Pancreas (tissue), 10 donors: ENCODE results near the gene MBOAT2. TPM values are rescaled to one million over a fixed set of nuclear protein-coding genes. Genes with fewer than 3 reads are reported as not detected.
"Not testable (repeated sequence)": the region's sequence is repeated elsewhere in the genome, so short reads cannot be mapped to it uniquely, and the experiment has no call there.

Source experiments
- ATAC-seq, 4 donors: fragments of 200-7000 bp; cut with Tn5 transposase; one replicate each; pipeline versions ENCODE4 v1.8.0 to v1.9.1; 2020; ENCODE audit warnings: mild to moderate bottlenecking in 4 of 4, moderate library complexity in 4 of 4
- DNase-seq, 6 donors: peaks; one replicate each; pipeline ENCODE4 v3.0.0-alpha.2; 2020
- FAIRE-seq: peaks from 2 replicates; lab custom pipeline; 2012; peaks lifted over from hg19 to GRCh38; lab: Jason Lieb, UNC
- H3K27ac ChIP-seq, 4 donors: fragments of 200-600 bp; sonication (generic); 1 replicate in 3 of 4; 2 replicates in 1 of 4; pipeline versions ENCODE4 v1.5.0 to v1.8.0; 2020
- H3K27me3 ChIP-seq, 4 donors: fragments of 200-600 bp; one replicate each; pipeline ENCODE4 v1.8.0; 2021
- H3K36me3 ChIP-seq, 3 donors: fragments of 200-600 bp; sonication (generic) in 1 of 3; one replicate each; pipeline versions ENCODE4 v1.5.0 to v1.8.0; 2020 to 2021
- H3K4me1 ChIP-seq, 3 donors: fragments of 200-600 bp; one replicate each; pipeline ENCODE4 v1.8.0; 2021
- H3K4me3 ChIP-seq, 4 donors: fragments of 200-600 bp; sonication (generic) in 2 of 4; one replicate each; pipeline versions ENCODE4 v1.5.0 to v1.8.0; 2020 to 2021
- H3K9me3 ChIP-seq, 4 donors: fragments of 200-600 bp; one replicate each; pipeline ENCODE4 v1.8.0; 2021
- WGBS, 2 donors: extraction: QIAGEN DNeasy Blood & Tissue Kit; methylation state at CpG; one replicate each; pipeline ENCODE4 v1.1.7; 2013; 5-methylcytosine and 5-hydroxymethylcytosine counted together
- intact Hi-C, 3 donors: fragments of 100-400 bp; cut with DNase I; formaldehyde crosslinking; loops; one replicate each; pipeline versions ENCODE4 v1.11.1 to v1.14.2; 2022
- polyA plus RNA-seq, 2 donors: library from polyadenylated mRNA; stranded (reverse); fragments of 200-250 nt; gene quantifications; one replicate each; pipeline ENCODE4 v1.2.3, GENCODE V29; 2013
- total RNA-seq, 6 donors: library from RNA; stranded (reverse); fragmentation: NEBNext Ultra II Directional in 4 of 6; extraction: Animal tissue kit (Norgen Biotek cat#: 25700) in 4 of 6; gene quantifications; one replicate each; pipeline versions ENCODE4 v1.2.1 to v1.2.4, GENCODE V29; 2021 to 2023
- TF ChIP-seq, protein P1 (sequence below), 4 donors: fragments of 200-600 bp; sonication (generic) in 3 of 4; IDR thresholded peaks; one replicate each; pipeline versions ENCODE4 v1.5.0 to v1.8.0; 2021; ENCODE audit warnings: antibody characterized with exemption in 4 of 4
- donor health status: healthy with polysubstance abuse.
- donor health status: DM: no; HTN: no; CAD: no; lungs with moderate emphysema.
- donor health status: DM: no; HTN: no; CAD: no.
- donor health status: control.
- donor health status: control.
- donor health status: Bipolar disorder and iron deficiency.
- donor health status: DM: yes; HTN: yes; CAD: no.
- donor health status: DM: no; HTN: no; CAD: no.
- donor health status: DM: no; HTN: no; CAD: no.
- donor health status: DM: yes; HTN: yes; CAD: no.

MBOAT2 gene
- total and polyA plus RNA-seq, 8 donors = 1.2 to 5.7 (median 2.5) TPM

DNA sequence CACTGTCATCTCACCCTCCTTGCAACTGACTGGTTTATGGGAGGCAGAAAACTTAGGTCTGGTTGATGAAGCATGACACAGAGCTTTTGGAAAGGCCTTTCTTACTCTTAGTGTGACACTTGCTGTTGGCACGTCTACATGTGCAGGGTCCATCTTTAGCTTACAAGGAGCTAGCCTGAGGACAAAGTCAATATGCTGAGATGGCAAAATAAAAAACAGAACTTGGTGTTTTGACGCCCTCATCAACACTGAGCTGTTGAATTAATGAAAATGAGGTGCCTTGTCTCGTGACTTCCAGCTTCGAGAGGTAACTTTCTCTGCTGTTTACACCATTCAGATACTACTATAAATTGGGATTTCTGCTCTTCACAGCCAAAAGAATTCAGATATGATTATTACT lies 87.5 kb downstream of the MBOAT2 start:
- ATAC-seq (no peak), FAIRE-seq (no peak), DNase-seq (no peak)
- no peaks in the 10 kb centered on the region for H3K27me3 ChIP-seq
- WGBS, 2 donors = 75 to 89% methylated on average over 4 of the region's 4 CpGs
- H3K27ac ChIP-seq = no peak overlapping the region
- TF ChIP-seq, protein P1, sequence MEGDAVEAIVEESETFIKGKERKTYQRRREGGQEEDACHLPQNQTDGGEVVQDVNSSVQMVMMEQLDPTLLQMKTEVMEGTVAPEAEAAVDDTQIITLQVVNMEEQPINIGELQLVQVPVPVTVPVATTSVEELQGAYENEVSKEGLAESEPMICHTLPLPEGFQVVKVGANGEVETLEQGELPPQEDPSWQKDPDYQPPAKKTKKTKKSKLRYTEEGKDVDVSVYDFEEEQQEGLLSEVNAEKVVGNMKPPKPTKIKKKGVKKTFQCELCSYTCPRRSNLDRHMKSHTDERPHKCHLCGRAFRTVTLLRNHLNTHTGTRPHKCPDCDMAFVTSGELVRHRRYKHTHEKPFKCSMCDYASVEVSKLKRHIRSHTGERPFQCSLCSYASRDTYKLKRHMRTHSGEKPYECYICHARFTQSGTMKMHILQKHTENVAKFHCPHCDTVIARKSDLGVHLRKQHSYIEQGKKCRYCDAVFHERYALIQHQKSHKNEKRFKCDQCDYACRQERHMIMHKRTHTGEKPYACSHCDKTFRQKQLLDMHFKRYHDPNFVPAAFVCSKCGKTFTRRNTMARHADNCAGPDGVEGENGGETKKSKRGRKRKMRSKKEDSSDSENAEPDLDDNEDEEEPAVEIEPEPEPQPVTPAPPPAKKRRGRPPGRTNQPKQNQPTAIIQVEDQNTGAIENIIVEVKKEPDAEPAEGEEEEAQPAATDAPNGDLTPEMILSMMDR (IDR thresholded peaks at IDR 0.05) = no peak
- H3K36me3 ChIP-seq = no peaks in the 10 kb centered on the region
- H3K4me3 ChIP-seq = no peak overlapping the region
- H3K9me3 ChIP-seq = no peaks in the 10 kb centered on the region
- no peaks in the 10 kb centered on the region for H3K4me1 ChIP-seq
- intact Hi-C loops = no loop called here

DNA sequence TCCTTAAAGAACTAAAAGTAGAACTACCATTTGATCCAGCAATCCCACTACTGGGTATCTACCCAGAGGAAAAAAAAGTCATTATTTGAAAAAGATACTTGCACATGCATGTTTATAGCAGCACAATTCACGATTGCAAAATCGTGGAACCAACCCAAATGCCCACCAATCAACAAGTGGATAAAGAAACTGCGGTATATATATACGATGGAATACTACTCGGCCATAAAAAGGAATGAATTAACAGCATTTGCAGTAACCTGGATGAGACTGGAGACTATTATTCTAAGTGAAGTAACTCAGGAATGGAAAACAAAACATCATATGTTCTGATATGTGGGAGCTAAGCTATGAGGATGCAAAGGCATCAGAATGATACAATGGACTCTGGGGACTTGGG lies 89.7 kb downstream of the MBOAT2 start:
- FAIRE-seq, intact Hi-C loops, H3K36me3 ChIP-seq, DNase-seq, H3K4me1 ChIP-seq, H3K27me3 ChIP-seq, ATAC-seq, H3K4me3 ChIP-seq, H3K9me3 ChIP-seq, H3K27ac ChIP-seq: not testable (repeated sequence)
- 79 to 83% methylated on average over 5 of the region's 5 CpGs for WGBS, 2 donors

DNA sequence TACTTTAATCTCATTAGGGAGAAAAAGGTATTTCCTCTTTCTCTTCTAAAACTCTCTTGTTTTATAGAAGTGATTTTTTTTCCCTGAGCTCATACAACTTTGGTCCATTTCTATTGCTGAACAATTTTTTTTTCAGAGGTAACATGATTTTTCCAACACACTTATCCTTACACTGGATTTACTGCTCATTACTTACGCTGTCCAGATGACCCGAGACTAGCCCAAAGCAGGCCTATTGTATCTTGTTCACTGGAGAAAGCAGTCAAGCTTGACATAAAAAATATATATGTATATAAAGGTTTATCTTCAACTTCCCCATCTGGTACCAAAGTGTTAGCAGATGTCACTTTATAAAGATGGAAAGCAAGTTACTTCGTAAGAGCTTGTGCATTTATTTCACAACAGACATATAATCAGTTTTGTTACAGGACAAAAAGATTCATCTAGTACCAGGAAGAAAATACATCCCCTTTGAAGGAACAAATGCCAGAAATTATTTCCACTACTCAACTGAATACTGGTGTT lies 95.7 kb downstream of the MBOAT2 start:
- DNase-seq (no peak), FAIRE-seq (no peak), ATAC-seq (no peak)
- H3K4me3 ChIP-seq = no peak overlapping the region
- H3K27ac ChIP-seq = no peak overlapping the region
- H3K4me1 ChIP-seq = no peaks in the 10 kb centered on the region
- no peaks in the 10 kb centered on the region for H3K27me3 ChIP-seq
- intact Hi-C loops = no loop called here
- 74 to 92% methylated on average over 3 of the region's 3 CpGs for WGBS, 2 donors
- H3K9me3 ChIP-seq = no peaks in the 10 kb centered on the region
- TF ChIP-seq, protein P1 (IDR thresholded peaks at IDR 0.05) = no peak
- H3K36me3 ChIP-seq = no peaks in the 10 kb centered on the region

DNA sequence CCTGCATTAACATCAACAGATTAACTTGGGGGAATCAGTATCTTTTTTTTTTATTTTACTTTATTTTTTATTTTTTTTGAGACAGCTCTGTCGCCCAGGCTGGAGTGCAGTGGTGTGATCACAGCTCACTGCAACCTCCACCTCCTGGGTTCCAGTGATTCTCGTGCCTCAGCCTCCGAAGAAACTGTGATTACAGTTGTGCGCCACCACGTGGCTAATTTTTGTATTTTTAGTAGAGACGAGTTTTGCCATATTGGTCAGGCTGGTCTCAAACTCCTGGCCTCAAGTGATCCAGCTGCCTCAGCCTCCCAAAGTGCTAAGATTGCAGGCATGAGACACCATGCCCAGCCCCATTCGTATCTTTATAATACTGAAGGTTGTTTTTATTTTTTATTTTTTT lies 99.6 kb downstream of the MBOAT2 start:
- intact Hi-C loops, H3K36me3 ChIP-seq, H3K9me3 ChIP-seq, DNase-seq, ATAC-seq, FAIRE-seq, H3K27me3 ChIP-seq, H3K27ac ChIP-seq, H3K4me3 ChIP-seq, H3K4me1 ChIP-seq: not testable (repeated sequence)
- WGBS, 2 donors = 78 to 87% methylated on average over 7 of the region's 7 CpGs

DNA sequence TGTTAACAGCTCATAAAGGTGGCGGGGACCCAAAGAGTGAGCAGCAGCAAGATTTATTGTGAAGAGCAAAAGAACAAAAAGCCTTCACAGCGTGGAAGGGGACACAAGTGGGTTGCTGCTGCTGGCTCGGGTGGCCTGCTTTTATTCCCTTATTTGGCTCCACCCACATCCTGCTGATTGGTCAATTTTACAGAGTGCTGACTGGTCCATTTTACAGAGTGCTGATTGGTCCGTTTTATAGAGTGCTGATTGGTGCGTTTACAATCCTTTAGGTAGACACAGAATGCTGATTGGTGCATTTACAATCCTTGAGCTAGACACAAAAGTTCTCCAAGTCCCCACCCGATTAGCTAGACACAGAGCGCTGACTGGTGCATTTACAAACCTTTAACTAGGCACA lies 100.7 kb downstream of the MBOAT2 start:
- 85 to 93% methylated on average over 7 of the region's 7 CpGs for WGBS, 2 donors
- DNase-seq, intact Hi-C loops, H3K27ac ChIP-seq, FAIRE-seq, H3K9me3 ChIP-seq, H3K4me1 ChIP-seq, ATAC-seq, H3K27me3 ChIP-seq, H3K4me3 ChIP-seq, H3K36me3 ChIP-seq: not testable (repeated sequence)

DNA sequence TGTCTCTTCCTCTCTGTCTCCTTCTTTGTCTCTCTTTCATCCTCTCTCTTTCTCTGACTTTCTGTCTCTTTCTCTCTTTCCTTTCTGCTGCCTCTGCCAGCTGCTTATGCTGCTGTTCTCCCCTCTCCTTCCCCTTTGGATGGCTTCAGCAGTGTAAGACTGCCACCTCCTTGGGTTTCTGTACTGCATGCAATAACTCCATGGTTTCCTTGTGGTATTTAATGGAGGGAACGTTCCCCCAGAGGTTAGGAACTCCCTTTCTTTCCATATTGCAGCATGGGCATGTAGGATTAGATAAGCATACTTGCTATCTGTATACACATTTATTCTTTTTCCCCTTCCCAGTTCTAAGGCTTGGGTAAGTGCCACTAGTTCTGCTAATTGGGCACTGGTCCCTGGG lies 106.3 kb downstream of the MBOAT2 start:
- ATAC-seq, H3K9me3 ChIP-seq, H3K27me3 ChIP-seq, H3K4me1 ChIP-seq, FAIRE-seq, H3K4me3 ChIP-seq, H3K36me3 ChIP-seq, DNase-seq, intact Hi-C loops, H3K27ac ChIP-seq: not testable (repeated sequence)
- WGBS, 2 donors = 30 to 55% methylated on average over 1 of the region's 1 CpG

DNA sequence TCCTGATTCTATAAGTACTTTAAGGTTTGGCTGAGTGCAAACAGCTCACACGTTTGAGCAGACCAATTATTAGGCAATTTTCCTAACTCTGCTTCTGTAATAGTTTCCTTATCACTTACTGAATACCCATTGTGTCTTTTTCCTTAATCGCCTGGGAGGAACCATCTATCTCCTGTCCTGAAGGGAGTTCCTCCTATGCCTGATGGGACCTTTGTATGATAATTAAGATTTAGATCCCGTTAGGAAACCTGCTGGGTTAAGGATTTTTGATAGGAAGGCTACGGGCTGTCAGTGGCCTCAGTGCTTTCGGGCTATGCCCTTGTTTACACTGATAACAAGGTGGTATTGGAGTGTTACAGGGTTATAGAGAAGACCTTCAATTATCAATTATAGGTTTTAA lies 106.8 kb downstream of the MBOAT2 start:
- H3K27me3 ChIP-seq, H3K36me3 ChIP-seq, H3K4me1 ChIP-seq, H3K4me3 ChIP-seq, FAIRE-seq, H3K27ac ChIP-seq, ATAC-seq, H3K9me3 ChIP-seq, DNase-seq, intact Hi-C loops: not testable (repeated sequence)
- 59 to 61% methylated on average over 5 of the region's 5 CpGs for WGBS, 2 donors

DNA sequence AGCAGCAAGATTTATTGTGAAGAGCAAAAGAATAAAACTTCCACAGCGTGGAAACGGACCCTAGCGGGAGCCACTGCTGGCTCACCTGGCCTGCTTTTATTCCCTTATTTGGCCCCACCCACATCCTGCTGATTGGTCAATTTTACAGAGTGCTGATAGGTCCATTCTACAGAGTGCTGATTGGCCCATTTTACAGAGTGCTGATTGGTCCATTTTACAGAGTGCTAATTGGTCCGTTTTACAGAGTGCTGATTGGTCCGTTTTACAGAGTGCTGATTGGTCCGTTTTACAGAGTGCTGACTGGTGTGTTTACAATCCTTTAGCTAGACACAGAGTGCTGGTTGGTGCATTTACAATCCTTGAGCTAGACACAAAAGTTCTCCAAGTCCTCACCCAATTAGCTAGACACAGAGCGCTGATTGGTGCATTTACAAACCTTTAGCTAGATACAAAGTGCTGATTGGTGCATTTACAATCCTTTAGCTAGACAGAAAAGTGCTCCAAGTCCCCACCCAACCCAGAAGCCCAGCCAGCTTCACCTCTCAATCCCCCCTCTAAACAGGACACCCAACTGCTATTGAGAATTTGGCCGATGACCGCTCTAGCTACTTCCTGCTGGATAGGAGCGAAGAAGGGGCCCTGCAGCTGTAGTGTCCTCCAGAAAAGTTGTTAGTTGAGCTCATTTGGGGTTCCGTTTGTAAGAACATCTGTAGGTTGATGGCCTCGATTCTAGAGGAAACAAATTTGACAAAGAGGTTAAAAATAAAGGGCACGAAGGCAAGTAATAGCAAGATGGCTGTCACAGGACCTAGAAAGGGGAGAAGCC lies 108.2 kb downstream of the MBOAT2 start:
- H3K27ac ChIP-seq, H3K27me3 ChIP-seq, H3K4me1 ChIP-seq, intact Hi-C loops, H3K9me3 ChIP-seq, ATAC-seq, H3K36me3 ChIP-seq, FAIRE-seq, H3K4me3 ChIP-seq, DNase-seq: not testable (repeated sequence)
- WGBS, 2 donors = 87% methylated on average over 13 of the region's 13 CpGs
